Cerebellar nuclear complex (tissue), 1 donor: ENCODE data around the gene TEPSIN.
"Not testable (repeated sequence)": the region's sequence is repeated elsewhere in the genome, so short reads cannot be mapped to it uniquely, and the experiment has no call there.

ENCODE experiments used
- DNase-seq, 2 experiments: peaks; one replicate each; lab custom pipeline; 2025; lab: John Stamatoyannopoulos, UW

TEPSIN gene

GRCh38 chr17:81236784-81237183 lies 2.1 kb downstream of the TEPSIN start:
- DNase-seq, result no peak

- no peak for DNase-seq
Measured at GRCh38 chr17:81235822-81236740, 2.8 kb downstream of the TEPSIN start.

- no peak for DNase-seq
Measured at GRCh38 chr17:81234940-81235821, 3.7 kb downstream of the TEPSIN start.

GRCh38 chr17:81234506-81234855 lies 4.4 kb downstream of the TEPSIN start:
- DNase-seq, result no peak

- no peak for DNase-seq
Measured at GRCh38 chr17:81233811-81234505, 4.9 kb downstream of the TEPSIN start.

GRCh38 chr17:81233316-81233715 lies 5.5 kb downstream of the TEPSIN start:
- DNase-seq, result no peak

GRCh38 chr17:81232616-81233241 lies 6.1 kb downstream of the TEPSIN start:
- DNase-seq, result no peak

GRCh38 chr17:81231766-81232581 lies 6.9 kb downstream of the TEPSIN start:
- DNase-seq, result no peak

- no peak for DNase-seq
Measured at GRCh38 chr17:81231121-81231645, 7.7 kb downstream of the TEPSIN start.

- DNase-seq, result no peak
Measured at GRCh38 chr17:81230043-81230820, 8.6 kb downstream of the TEPSIN start.

GRCh38 chr17:81229666-81229920 lies 9.3 kb downstream of the TEPSIN start:
- DNase-seq, result no peak

GRCh38 chr17:81228834-81229665 lies 9.8 kb downstream of the TEPSIN start:
- DNase-seq, result no peak

GRCh38 chr17:81228420-81228819 lies 10.4 kb downstream of the TEPSIN start:
- no peak for DNase-seq

GRCh38 chr17:81227630-81228029 lies 11.2 kb downstream of the TEPSIN start:
- not testable (repeated sequence) for DNase-seq

- no peak for DNase-seq
Measured at GRCh38 chr17:81223762-81224130, 15.1 kb downstream of the TEPSIN start.

GRCh38 chr17:81222906-81223761 lies 15.7 kb downstream of the TEPSIN start, which contains the start of gene CEP131:
TSS of gene CEP131 (minus strand) at chr17:81222965. CDS start at chr17:81220056, 2,909 bp downstream.
- peak; percentile 56 to 88 for DNase-seq

- DNase-seq, result no peak
Measured at GRCh38 chr17:81222620-81222905, 16.3 kb downstream of the TEPSIN start.

GRCh38 chr17:81221842-81222619 lies 16.8 kb downstream of the TEPSIN start:
- no peak for DNase-seq
